Measurements from ENCODE around the gene ALOX12B.
"Not testable (repeated sequence)": the region's sequence is repeated elsewhere in the genome, so short reads cannot be mapped to it uniquely, and the experiment has no call there.

ALOX12B gene

GRCh38 chr17:8110907-8111306 lies 23.4 kb upstream of the ALOX12B start:
- no peaks in the 10 kb centered on the region for H3K27me3 ChIP-seq (ENCODE audit: insufficient read depth, poor library complexity, severe bottlenecking)
- ATAC-seq (ENCODE audit: low read depth) (no peak), DNase-seq (ENCODE audit: low spot score) (no peak)
- no peaks in the 10 kb centered on the region for H3K36me3 ChIP-seq (ENCODE audit: low read depth)
- H3K27ac ChIP-seq (ENCODE audit: poor library complexity, severe bottlenecking) = no peak overlapping the region
- no peak for TF ChIP-seq CTCF (IDR thresholded peaks at IDR 0.05; ENCODE audit: poor library complexity, severe bottlenecking)
- no peaks in the 10 kb centered on the region for H3K9me3 ChIP-seq (ENCODE audit: severe bottlenecking)
- peaks cover 11% of the 10 kb centered on the region for H3K4me1 ChIP-seq (ENCODE audit: insufficient read depth, poor library complexity, severe bottlenecking)
- H3K4me3 ChIP-seq (ENCODE audit: severe bottlenecking) = no peak overlapping the region

- DNase-seq (ENCODE audit: low spot score) = no peak
- Histone ChIP-seq H3K27me3 (ENCODE audit: insufficient read depth, poor library complexity, severe bottlenecking) (no peaks in the 10 kb centered on the region), H3K9me3 (ENCODE audit: severe bottlenecking) (no peaks in the 10 kb centered on the region), H3K27ac (ENCODE audit: poor library complexity, severe bottlenecking) (no peak overlapping the region), H3K36me3 (ENCODE audit: low read depth) (no peaks in the 10 kb centered on the region), H3K4me3 (ENCODE audit: severe bottlenecking) (no peak overlapping the region), H3K4me1 (ENCODE audit: insufficient read depth, poor library complexity, severe bottlenecking) (peaks cover 11% of the 10 kb centered on the region)
- peak; percentile 50 for TF ChIP-seq CTCF (IDR thresholded peaks at IDR 0.05; ENCODE audit: poor library complexity, severe bottlenecking)
- no peak for ATAC-seq (ENCODE audit: low read depth)
These were observed 22.9 kb upstream of the ALOX12B start for GRCh38 chr17:8110456-8110804.

GRCh38 chr17:8109661-8110455 lies 22.3 kb upstream of the ALOX12B start:
- DNase-seq (ENCODE audit: low spot score) (no peak), ATAC-seq (ENCODE audit: low read depth) (peak; percentile 73)
- no peaks in the 10 kb centered on the region for H3K36me3 ChIP-seq (ENCODE audit: low read depth)
- peak; percentile 77 for TF ChIP-seq CTCF (IDR thresholded peaks at IDR 0.05; ENCODE audit: poor library complexity, severe bottlenecking)
- no peaks in the 10 kb centered on the region for H3K9me3 ChIP-seq (ENCODE audit: severe bottlenecking)
- no peaks in the 10 kb centered on the region for H3K27me3 ChIP-seq (ENCODE audit: insufficient read depth, poor library complexity, severe bottlenecking)
- peaks cover 11% of the 10 kb centered on the region for H3K4me1 ChIP-seq (ENCODE audit: insufficient read depth, poor library complexity, severe bottlenecking)
- H3K4me3 ChIP-seq (ENCODE audit: severe bottlenecking) = no peak overlapping the region
- no peak overlapping the region for H3K27ac ChIP-seq (ENCODE audit: poor library complexity, severe bottlenecking)

- TF ChIP-seq CTCF (IDR thresholded peaks at IDR 0.05; ENCODE audit: poor library complexity, severe bottlenecking) = no peak
- Histone ChIP-seq H3K4me1 (ENCODE audit: insufficient read depth, poor library complexity, severe bottlenecking) (peaks cover 11% of the 10 kb centered on the region), H3K4me3 (ENCODE audit: severe bottlenecking) (no peak overlapping the region), H3K27me3 (ENCODE audit: insufficient read depth, poor library complexity, severe bottlenecking) (no peaks in the 10 kb centered on the region), H3K9me3 (ENCODE audit: severe bottlenecking) (no peaks in the 10 kb centered on the region), H3K36me3 (ENCODE audit: low read depth) (no peaks in the 10 kb centered on the region), H3K27ac (ENCODE audit: poor library complexity, severe bottlenecking) (no peak overlapping the region)
- ATAC-seq (ENCODE audit: low read depth) (no peak), DNase-seq (ENCODE audit: low spot score) (no peak)
These were observed 21.6 kb upstream of the ALOX12B start for GRCh38 chr17:8108972-8109660.

GRCh38 chr17:8106980-8107379 lies 19.5 kb upstream of the ALOX12B start:
- not testable (repeated sequence) for H3K9me3 ChIP-seq (ENCODE audit: severe bottlenecking); H3K27me3 ChIP-seq (ENCODE audit: insufficient read depth, poor library complexity, severe bottlenecking); H3K27ac ChIP-seq (ENCODE audit: poor library complexity, severe bottlenecking); ATAC-seq (ENCODE audit: low read depth); H3K36me3 ChIP-seq (ENCODE audit: low read depth); DNase-seq (ENCODE audit: low spot score); H3K4me3 ChIP-seq (ENCODE audit: severe bottlenecking)
- H3K4me1 ChIP-seq (ENCODE audit: insufficient read depth, poor library complexity, severe bottlenecking) = peaks cover 19% of the 10 kb centered on the region
